Vagina (tissue), 2 donors: Measurements from ENCODE around the gene PKDCC. TPM values are rescaled to one million over a fixed set of nuclear protein-coding genes. Genes with fewer than 3 reads are reported as not detected.

Source experiments
- DNase-seq, 2 donors: peaks; one replicate each; pipeline ENCODE4 v3.0.0-alpha.2; 2017; ENCODE audit errors: extremely low spot score in 2 of 2
- H3K27ac ChIP-seq: fragments of 200-600 bp; sonication (generic); one replicate; pipeline ENCODE4 v1.5.1; 2019
- H3K27me3 ChIP-seq: fragments of 200-600 bp; sonication (generic); one replicate; pipeline ENCODE4 v1.5.1; 2019
- H3K36me3 ChIP-seq, 2 donors: fragments of 200-600 bp; sonication (generic); one replicate each; pipeline ENCODE4 v1.5.1; 2017 to 2019
- H3K4me1 ChIP-seq: fragments of 200-600 bp; sonication (generic); one replicate; pipeline ENCODE4 v1.5.1; 2019
- H3K4me3 ChIP-seq, 2 donors: fragments of 200-600 bp; sonication (generic); 1 replicate in 1 of 2; 2 replicates in 1 of 2; pipeline ENCODE4 v1.5.1; 2016 to 2019
- H3K9me3 ChIP-seq: fragments of 200-600 bp; sonication (generic); one replicate; pipeline ENCODE4 v1.5.1; 2019
- POLR2A ChIP-seq, 2 donors: fragments of 450-650 bp; IDR thresholded peaks; one replicate each; pipeline ENCODE4 v1.6.1; 2017; ENCODE audit warnings: antibody characterized with exemption in 2 of 2, mild to moderate bottlenecking in 2 of 2, moderate library complexity in 2 of 2
- POLR2AphosphoS5 ChIP-seq, 2 donors: sonication (generic); formaldehyde crosslinking; IDR thresholded peaks; one replicate each; pipeline ENCODE4 v1.9.0; 2017; ENCODE audit warnings: antibody characterized with exemption in 2 of 2, mild to moderate bottlenecking in 2 of 2, low read depth in 1 of 2; ENCODE audit not compliant: insufficient read depth in 1 of 2
- intact Hi-C: fragments of 100-400 bp; cut with DNase I; formaldehyde crosslinking; loops from one replicate; pipeline ENCODE4 v1.15.1; 2023
- total RNA-seq: library from RNA; depleted of rRNA; stranded (reverse); fragments of >200 nt; gene quantifications from one replicate; pipeline ENCODE4 v1.2.3, GENCODE V29; 2016
- TF ChIP-seq, protein P1 (sequence below), 3 experiments: fragments of 450-650 bp in 2 of 3; fragments of 200-600 bp in 1 of 3; sonication (generic) in 1 of 3; IDR thresholded peaks; one replicate each; pipeline ENCODE4 v1.5.1; 2017 to 2019; ENCODE audit warnings: antibody characterized with exemption in 3 of 3, mild to moderate bottlenecking in 2 of 3, moderate library complexity in 2 of 3

The PKDCC gene
- total RNA-seq, 1 donor from 2014 or later, result 146 TPM

DNA sequence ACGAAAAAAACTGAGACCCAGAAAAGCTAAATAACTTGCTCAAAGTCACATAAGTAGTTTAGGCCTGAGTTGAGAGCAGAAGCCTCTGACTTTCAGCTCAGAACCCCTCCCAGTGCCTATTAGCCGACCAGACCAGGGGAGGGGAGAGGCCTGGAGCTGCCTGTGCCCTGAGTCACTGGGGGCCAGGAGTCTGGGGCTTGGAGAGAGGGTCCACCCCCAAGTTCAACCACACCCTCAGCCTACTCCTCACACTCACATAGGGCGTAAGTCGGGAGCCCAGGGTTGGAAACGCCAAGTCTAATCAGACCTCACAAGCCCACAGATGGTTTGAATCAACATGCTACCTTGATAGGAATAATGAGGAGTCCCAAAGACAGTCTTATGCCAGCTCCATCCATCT, 12.6 kb upstream of the PKDCC start:
- intact Hi-C loops, result no loop called here
- no peak overlapping the region for H3K4me3 ChIP-seq
- H3K36me3 ChIP-seq, result no peaks in the 10 kb centered on the region
- no peaks in the 10 kb centered on the region for H3K9me3 ChIP-seq
- TF ChIP-seq POLR2A (IDR thresholded peaks at IDR 0.05) (no peak), POLR2AphosphoS5 (IDR thresholded peaks at IDR 0.05; ENCODE audit: insufficient read depth in 1 of 2, low read depth in 1 of 2) (no peak)
- TF ChIP-seq, protein P1, sequence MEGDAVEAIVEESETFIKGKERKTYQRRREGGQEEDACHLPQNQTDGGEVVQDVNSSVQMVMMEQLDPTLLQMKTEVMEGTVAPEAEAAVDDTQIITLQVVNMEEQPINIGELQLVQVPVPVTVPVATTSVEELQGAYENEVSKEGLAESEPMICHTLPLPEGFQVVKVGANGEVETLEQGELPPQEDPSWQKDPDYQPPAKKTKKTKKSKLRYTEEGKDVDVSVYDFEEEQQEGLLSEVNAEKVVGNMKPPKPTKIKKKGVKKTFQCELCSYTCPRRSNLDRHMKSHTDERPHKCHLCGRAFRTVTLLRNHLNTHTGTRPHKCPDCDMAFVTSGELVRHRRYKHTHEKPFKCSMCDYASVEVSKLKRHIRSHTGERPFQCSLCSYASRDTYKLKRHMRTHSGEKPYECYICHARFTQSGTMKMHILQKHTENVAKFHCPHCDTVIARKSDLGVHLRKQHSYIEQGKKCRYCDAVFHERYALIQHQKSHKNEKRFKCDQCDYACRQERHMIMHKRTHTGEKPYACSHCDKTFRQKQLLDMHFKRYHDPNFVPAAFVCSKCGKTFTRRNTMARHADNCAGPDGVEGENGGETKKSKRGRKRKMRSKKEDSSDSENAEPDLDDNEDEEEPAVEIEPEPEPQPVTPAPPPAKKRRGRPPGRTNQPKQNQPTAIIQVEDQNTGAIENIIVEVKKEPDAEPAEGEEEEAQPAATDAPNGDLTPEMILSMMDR (IDR thresholded peaks at IDR 0.05), result no peak
- no peak for DNase-seq
- H3K4me1 ChIP-seq, result no peaks in the 10 kb centered on the region
- no peaks in the 10 kb centered on the region for H3K27me3 ChIP-seq
- no peak overlapping the region for H3K27ac ChIP-seq

DNA sequence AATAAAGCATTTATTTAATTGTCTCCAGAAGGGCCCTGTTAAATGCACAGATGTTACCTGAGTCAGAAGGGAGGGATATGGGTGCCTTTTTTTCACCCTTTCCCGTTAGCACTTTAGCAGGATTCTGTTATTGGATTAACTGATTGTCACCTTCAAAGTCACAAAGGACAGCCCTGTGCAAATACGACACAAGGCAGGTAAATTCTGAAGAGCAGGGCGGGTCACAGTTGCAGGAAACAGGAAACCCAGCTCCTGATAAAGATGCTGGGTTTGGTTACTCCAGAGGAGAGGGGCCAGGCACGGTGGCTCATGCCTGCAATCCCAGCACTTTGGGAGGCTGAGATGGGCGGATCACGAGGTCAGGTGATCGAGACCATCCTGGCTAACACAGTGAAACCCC, 11.4 kb upstream of the PKDCC start:
- Histone ChIP-seq H3K27ac (no peak overlapping the region), H3K36me3 (no peaks in the 10 kb centered on the region), H3K27me3 (no peaks in the 10 kb centered on the region), H3K4me3 (no peak overlapping the region), H3K9me3 (no peaks in the 10 kb centered on the region), H3K4me1 (no peaks in the 10 kb centered on the region)
- TF ChIP-seq, protein P1 (IDR thresholded peaks at IDR 0.05), result no peak
- no peak for TF ChIP-seq POLR2A (IDR thresholded peaks at IDR 0.05)
- no peak for TF ChIP-seq POLR2AphosphoS5 (IDR thresholded peaks at IDR 0.05; ENCODE audit: insufficient read depth in 1 of 2, low read depth in 1 of 2)
- intact Hi-C loops, result no loop called here
- no peak for DNase-seq

DNA sequence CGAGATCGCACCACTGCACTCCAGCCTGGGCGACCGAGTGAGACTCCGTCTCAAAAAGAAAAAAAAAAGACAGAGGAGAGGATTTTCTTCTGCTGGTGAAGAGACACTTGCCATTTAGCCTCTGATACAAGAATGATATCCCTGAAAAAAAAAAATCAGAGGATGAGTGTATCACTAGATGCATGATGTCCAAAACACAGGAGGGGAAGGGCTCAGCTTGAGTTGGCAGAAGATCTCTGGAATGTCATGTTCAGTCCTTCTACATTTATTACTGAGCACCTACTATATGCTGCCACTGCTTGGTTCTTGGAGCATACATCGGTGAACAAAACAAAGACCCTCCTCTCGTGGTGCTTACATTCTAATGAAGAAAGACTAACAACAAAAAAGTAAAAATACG, 10.9 kb upstream of the PKDCC start:
- no peaks in the 10 kb centered on the region for H3K27me3 ChIP-seq
- H3K4me1 ChIP-seq, result no peaks in the 10 kb centered on the region
- no peak for TF ChIP-seq POLR2AphosphoS5 (IDR thresholded peaks at IDR 0.05; ENCODE audit: insufficient read depth in 1 of 2, low read depth in 1 of 2)
- TF ChIP-seq, protein P1 (IDR thresholded peaks at IDR 0.05), result no peak
- TF ChIP-seq POLR2A (IDR thresholded peaks at IDR 0.05), result no peak
- no peaks in the 10 kb centered on the region for H3K9me3 ChIP-seq
- DNase-seq, result no peak
- no peak overlapping the region for H3K27ac ChIP-seq
- no peaks in the 10 kb centered on the region for H3K36me3 ChIP-seq
- intact Hi-C loops, result no loop called here
- H3K4me3 ChIP-seq, result no peak overlapping the region

DNA sequence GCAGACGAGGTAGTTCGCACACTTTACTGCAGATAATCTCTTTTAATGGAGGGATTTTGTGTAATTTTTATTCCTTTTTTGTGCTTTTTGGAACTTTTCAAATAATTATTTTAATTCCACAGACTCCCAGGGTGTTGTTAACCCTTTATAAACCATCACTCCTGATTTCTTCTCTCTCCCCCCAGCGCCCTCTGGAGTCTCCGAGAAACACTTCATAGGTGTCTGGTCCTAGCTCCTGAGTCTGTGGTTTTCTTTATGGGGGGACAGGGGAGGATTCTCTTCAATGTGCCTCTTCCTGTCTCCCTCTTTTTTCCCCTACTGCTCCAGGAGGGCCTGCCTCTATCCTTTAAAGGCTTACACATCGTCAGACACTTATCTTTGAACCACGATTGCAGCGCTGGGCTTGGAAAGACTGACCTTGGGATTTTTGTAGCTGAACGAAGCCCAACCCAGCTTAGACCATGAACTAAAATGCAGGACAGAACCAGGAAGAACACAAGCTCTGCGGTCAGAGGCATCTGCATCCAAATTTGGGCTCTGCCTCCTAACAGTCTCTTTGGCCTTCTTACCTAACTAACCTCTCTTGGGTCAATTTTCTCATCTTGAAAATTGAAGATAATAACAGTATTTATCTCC, 7.1 kb upstream of the PKDCC start:
- Histone ChIP-seq H3K36me3 (no peaks in the 10 kb centered on the region), H3K9me3 (no peaks in the 10 kb centered on the region), H3K27me3 (no peaks in the 10 kb centered on the region), H3K4me1 (peaks cover 3% of the 10 kb centered on the region), H3K4me3 (no peak overlapping the region), H3K27ac (no peak overlapping the region)
- intact Hi-C loops, result no loop called here
- no peak for DNase-seq
- TF ChIP-seq POLR2A (IDR thresholded peaks at IDR 0.05), result no peak
- no peak for TF ChIP-seq POLR2AphosphoS5 (IDR thresholded peaks at IDR 0.05; ENCODE audit: insufficient read depth in 1 of 2, low read depth in 1 of 2)
- TF ChIP-seq, protein P1 (IDR thresholded peaks at IDR 0.05), result no peak

DNA sequence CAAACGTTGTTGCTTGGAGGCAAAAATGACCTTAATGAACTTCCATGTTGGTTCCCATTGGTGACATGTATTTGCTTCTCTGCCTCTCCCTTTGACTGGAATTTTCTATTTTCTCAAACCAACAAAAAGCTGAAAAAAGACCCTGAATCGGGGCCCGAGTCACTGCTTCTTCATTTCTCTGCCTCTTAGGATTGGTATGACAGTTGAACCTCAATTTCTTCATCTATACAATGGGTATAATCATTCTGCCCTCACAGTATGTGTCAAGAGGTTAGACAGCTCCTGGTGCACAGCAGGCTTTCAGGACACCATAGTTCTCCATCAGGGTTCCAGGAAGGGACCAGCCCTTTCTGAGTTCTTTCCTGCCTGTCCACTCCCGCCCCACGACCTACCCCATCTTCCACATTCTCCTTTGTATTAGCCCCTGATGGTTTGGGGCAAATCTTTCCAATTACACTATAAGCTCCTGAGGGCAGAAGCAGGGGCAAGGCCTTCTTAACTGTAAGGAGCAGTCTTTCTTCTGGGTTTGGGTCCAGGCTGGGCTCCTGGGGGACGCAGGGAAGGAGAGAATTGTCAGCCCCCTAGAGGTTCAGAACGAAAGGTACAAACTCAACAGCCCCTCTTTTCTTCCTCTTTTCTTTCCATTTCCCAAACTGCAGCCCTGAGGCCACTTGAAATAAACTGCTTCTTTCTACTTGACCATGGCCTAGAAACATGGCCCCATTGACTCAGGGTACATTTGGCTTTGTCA, 6.3 kb upstream of the PKDCC start:
- H3K9me3 ChIP-seq, result no peaks in the 10 kb centered on the region
- TF ChIP-seq, protein P1 (IDR thresholded peaks at IDR 0.05), result no peak
- TF ChIP-seq POLR2AphosphoS5 (IDR thresholded peaks at IDR 0.05; ENCODE audit: insufficient read depth in 1 of 2, low read depth in 1 of 2) (no peak), POLR2A (IDR thresholded peaks at IDR 0.05) (no peak)
- H3K27ac ChIP-seq, result no peak overlapping the region
- DNase-seq, result no peak
- intact Hi-C loops, result no loop called here
- no peaks in the 10 kb centered on the region for H3K36me3 ChIP-seq
- H3K27me3 ChIP-seq, result no peaks in the 10 kb centered on the region
- no peak overlapping the region for H3K4me3 ChIP-seq
- peaks cover 11% of the 10 kb centered on the region for H3K4me1 ChIP-seq
